ENCODE results near the gene KATNB1. TPM values are rescaled to one million over a fixed set of nuclear protein-coding genes. Genes with fewer than 3 reads are reported as not detected.

KATNB1 gene
- total RNA-seq, 3 donors from 2014 or later (not counting 1 experiment from before 2014, with no cell fraction given), result 23.6 to 34.3 (median 29.7) TPM

- H3K9me3 Mint-ChIP-seq, result no peaks in the 10 kb centered on the region
- Histone ChIP-seq H3K9me3 (ENCODE audit: control insufficient read depth, insufficient read depth, low read length) (no peaks in the 10 kb centered on the region), H3K4me3 (ENCODE audit: low read length) (no peak overlapping the region), H3K27me3 (ENCODE audit: control insufficient read depth, insufficient read depth, low read length) (no peaks in the 10 kb centered on the region), H3K36me3 (ENCODE audit: control insufficient read depth, insufficient read depth, low read length) (peaks cover 4% of the 10 kb centered on the region), H3K27ac (ENCODE audit: low read length) (no peak overlapping the region), H3K4me1 (ENCODE audit: control insufficient read depth, insufficient read depth, low read length) (no peaks in the 10 kb centered on the region)
- 95% methylated on average over 26 of the region's 26 CpGs for WGBS (ENCODE audit: insufficient coverage)
- no peaks in the 10 kb centered on the region for H3K4me1 Mint-ChIP-seq
- DNase-seq (no peak), ATAC-seq (no peak)
- H3K36me3 Mint-ChIP-seq, result no peaks in the 10 kb centered on the region
- no peak for TF ChIP-seq CTCF (IDR thresholded peaks at IDR 0.05)
- no peak overlapping the region for H3K4me3 Mint-ChIP-seq
- H3K27ac Mint-ChIP-seq, result no peak overlapping the region
- no peaks in the 10 kb centered on the region for H3K27me3 Mint-ChIP-seq (ENCODE audit: low read depth in 2 of 2)
- intact Hi-C loops (cut with micrococcal nuclease), result no loop called here
These were observed 35.7 kb downstream of the KATNB1 start for GRCh38 chr16:57771141-57771785.

- no peak for ATAC-seq
- Histone ChIP-seq H3K4me3 (ENCODE audit: low read length) (no peak overlapping the region), H3K27me3 (ENCODE audit: control insufficient read depth, insufficient read depth, low read length) (no peaks in the 10 kb centered on the region), H3K9me3 (ENCODE audit: control insufficient read depth, insufficient read depth, low read length) (no peaks in the 10 kb centered on the region), H3K27ac (ENCODE audit: low read length) (no peak overlapping the region), H3K4me1 (ENCODE audit: control insufficient read depth, insufficient read depth, low read length) (no peaks in the 10 kb centered on the region), H3K36me3 (ENCODE audit: control insufficient read depth, insufficient read depth, low read length) (peaks cover 4% of the 10 kb centered on the region)
- H3K27me3 Mint-ChIP-seq (ENCODE audit: low read depth in 2 of 2), result no peaks in the 10 kb centered on the region
- H3K4me1 Mint-ChIP-seq, result no peaks in the 10 kb centered on the region
- H3K27ac Mint-ChIP-seq, result no peak overlapping the region
- no peaks in the 10 kb centered on the region for H3K36me3 Mint-ChIP-seq
- intact Hi-C loops (cut with micrococcal nuclease), result no loop called here
- no peak for DNase-seq
- WGBS (ENCODE audit: insufficient coverage), result 84% methylated on average over 11 of the region's 11 CpGs
- no peaks in the 10 kb centered on the region for H3K9me3 Mint-ChIP-seq
- no peak overlapping the region for H3K4me3 Mint-ChIP-seq
- TF ChIP-seq CTCF (IDR thresholded peaks at IDR 0.05), result no peak
These were observed 37.4 kb downstream of the KATNB1 start for GRCh38 chr16:57773019-57773418.

- Histone ChIP-seq H3K9me3 (ENCODE audit: control insufficient read depth, insufficient read depth, low read length) (no peaks in the 10 kb centered on the region), H3K27ac (ENCODE audit: low read length) (no peak overlapping the region), H3K4me1 (ENCODE audit: control insufficient read depth, insufficient read depth, low read length) (no peaks in the 10 kb centered on the region), H3K27me3 (ENCODE audit: control insufficient read depth, insufficient read depth, low read length) (no peaks in the 10 kb centered on the region), H3K4me3 (ENCODE audit: low read length) (no peak overlapping the region), H3K36me3 (ENCODE audit: control insufficient read depth, insufficient read depth, low read length) (peaks cover 4% of the 10 kb centered on the region)
- WGBS (ENCODE audit: insufficient coverage), result 95% methylated on average over 10 of the region's 11 CpGs
- DNase-seq (no peak), ATAC-seq (no peak)
- H3K9me3 Mint-ChIP-seq, result no peaks in the 10 kb centered on the region
- no peak overlapping the region for H3K27ac Mint-ChIP-seq
- H3K4me3 Mint-ChIP-seq, result no peak overlapping the region
- no peaks in the 10 kb centered on the region for H3K27me3 Mint-ChIP-seq (ENCODE audit: low read depth in 2 of 2)
- H3K4me1 Mint-ChIP-seq, result no peaks in the 10 kb centered on the region
- no peak for TF ChIP-seq CTCF (IDR thresholded peaks at IDR 0.05)
- intact Hi-C loops (cut with micrococcal nuclease), result no loop called here
- H3K36me3 Mint-ChIP-seq, result no peaks in the 10 kb centered on the region
These were observed 38.2 kb downstream of the KATNB1 start for GRCh38 chr16:57773655-57774295.
